PC-9 (cell line): ENCODE results near the gene HK3. TPM values are rescaled to one million over a fixed set of nuclear protein-coding genes. Genes with fewer than 3 reads are reported as not detected.

Experiments
- BruUV-seq: library from RNA; stranded (reverse); fragments of 400-500 nt; replicated peaks from 2 replicates; lab custom pipeline; 2021; lab: Mats Ljungman, UMichigan
- CTCF ChIA-PET: fragments of 300-600 bp; sonication (Branson Sonifier 250); formaldehyde crosslinking; loops from one replicate; lab custom pipeline; 2022; ENCODE audit warnings: antibody characterized with exemption; lab: Charles Lee
- POLR2A ChIA-PET: fragments of 300-600 bp; sonication (Branson Sonifier 250); formaldehyde crosslinking; loops from one replicate; lab custom pipeline; 2022; ENCODE audit warnings: antibody characterized with exemption; ENCODE audit not compliant: unreplicated experiment; lab: Charles Lee
- DNase-seq, 2 experiments: peaks; one replicate each; pipeline versions ENCODE4 v3.0.0 to v3.0.0-alpha.2; 2015 to 2022; ENCODE audit warnings: mixed read lengths in 1 of 2
- H2AFZ ChIP-seq: fragments of 200-600 bp; sonication (generic); 2 replicates; pipeline ENCODE4 v1.8.1; 2017; ENCODE audit warnings: antibody characterized with exemption
- H3F3A ChIP-seq: fragments of 200-600 bp; sonication (generic); 2 replicates; pipeline ENCODE4 v1.8.1; 2017; ENCODE audit warnings: antibody characterized with exemption, mild to moderate bottlenecking, low read depth; ENCODE audit not compliant: insufficient read depth
- H3K27ac ChIP-seq: fragments of 200-600 bp; sonication (generic); 2 replicates; pipeline ENCODE4 v1.6.1; 2016; ENCODE audit warnings: mixed run types
- H3K27me3 ChIP-seq: fragments of 200-600 bp; sonication (generic); 2 replicates; pipeline ENCODE4 v1.6.1; 2016; ENCODE audit warnings: low read depth, mixed run types; ENCODE audit not compliant: insufficient read depth
- H3K36me3 ChIP-seq: fragments of 200-600 bp; sonication (generic); 2 replicates; pipeline ENCODE4 v1.6.1; 2016; ENCODE audit warnings: low read depth, mixed run types
- H3K4me1 ChIP-seq: fragments of 200-600 bp; sonication (generic); replicated peaks from 2 replicates; pipeline ENCODE4 v1.6.1; 2016; ENCODE audit warnings: mixed run types; ENCODE audit not compliant: insufficient read depth
- H3K4me2 ChIP-seq: fragments of 200-600 bp; sonication (generic); 2 replicates; pipeline ENCODE4 v1.6.1; 2017; ENCODE audit warnings: mixed run types
- H3K4me3 ChIP-seq: fragments of 200-600 bp; sonication (generic); 2 replicates; pipeline ENCODE4 v1.6.1; 2016; ENCODE audit warnings: mixed run types
- H3K79me2 ChIP-seq: fragments of 200-600 bp; sonication (generic); 2 replicates; pipeline ENCODE4 v1.6.1; 2017; ENCODE audit warnings: low read depth, mixed run types
- H3K9me2 ChIP-seq: fragments of 200-600 bp; sonication (generic); 2 replicates; pipeline ENCODE4 v1.8.1; 2017; ENCODE audit warnings: mild to moderate bottlenecking; ENCODE audit not compliant: insufficient read depth
- H3K9me3 ChIP-seq: fragments of 200-600 bp; sonication (generic); 2 replicates; pipeline ENCODE4 v1.8.1; 2016; ENCODE audit warnings: low read depth; ENCODE audit not compliant: insufficient read depth
- H4K20me1 ChIP-seq: fragments of 200-600 bp; sonication (generic); 2 replicates; pipeline ENCODE4 v1.8.1; 2017; ENCODE audit not compliant: insufficient read depth
- CTCF ChIP-seq: fragments of 200-600 bp; sonication (generic); conservative IDR thresholded peaks from 2 replicates; pipeline ENCODE4 v1.6.1; 2017; ENCODE audit warnings: mixed run types, antibody characterized with exemption, mild to moderate bottlenecking, moderate library complexity
- EZH2 ChIP-seq: fragments of 200-600 bp; sonication (generic); IDR thresholded peaks from 2 replicates; pipeline ENCODE4 v1.8.0; 2017; ENCODE audit warnings: antibody characterized with exemption, low read depth
- intact Hi-C: fragments of 100-400 bp; cut with micrococcal nuclease; formaldehyde crosslinking; loops from one replicate; pipeline ENCODE4 v1.10.0; 2022; ENCODE audit not compliant: unreplicated experiment
- total RNA-seq: library from RNA; stranded (reverse); gene quantifications from 2 replicates; pipeline ENCODE4 v1.2.3, GENCODE V29; 2021

Gene HK3
- total RNA-seq, 1 experiment from 2014 or later, result not detected

GRCh38 chr5:176856746-176857145, 42.4 kb downstream of the HK3 start:
- Histone ChIP-seq H3F3A (no peaks in the 10 kb centered on the region), H3K27ac (no peak overlapping the region), H4K20me1 (no peaks in the 10 kb centered on the region), H3K4me1 (no peaks in the 10 kb centered on the region), H3K36me3 (no peaks in the 10 kb centered on the region), H3K79me2 (no peaks in the 10 kb centered on the region), H3K27me3 (no peaks in the 10 kb centered on the region), H3K4me2 (no peak overlapping the region), H2AFZ (no peak overlapping the region), H3K9me2 (no peaks in the 10 kb centered on the region), H3K9me3 (no peaks in the 10 kb centered on the region), H3K4me3 (no peak overlapping the region)
- BruUV-seq, result no TSS peak
- no peak for DNase-seq
- ChIA-PET POLR2A (no interaction called here), CTCF (no interaction called here)
- TF ChIP-seq EZH2 (no peak), CTCF (no peak)
- intact Hi-C loops, result no loop called here

- Histone ChIP-seq H3F3A (no peaks in the 10 kb centered on the region), H3K27me3 (no peaks in the 10 kb centered on the region), H3K4me1 (no peaks in the 10 kb centered on the region), H3K4me2 (no peak overlapping the region), H2AFZ (no peak overlapping the region), H4K20me1 (no peaks in the 10 kb centered on the region), H3K79me2 (no peaks in the 10 kb centered on the region), H3K27ac (no peak overlapping the region), H3K4me3 (no peak overlapping the region), H3K9me3 (no peaks in the 10 kb centered on the region), H3K36me3 (no peaks in the 10 kb centered on the region), H3K9me2 (no peaks in the 10 kb centered on the region)
- DNase-seq, result no peak
- POLR2A ChIA-PET, result no interaction called here
- intact Hi-C loops, result no loop called here
- CTCF ChIA-PET, result no interaction called here
- TF ChIP-seq CTCF (no peak), EZH2 (no peak)
- no TSS peak for BruUV-seq
These were observed 43.5 kb downstream of the HK3 start for GRCh38 chr5:176855598-176855997.

- Histone ChIP-seq H3K27me3 (no peaks in the 10 kb centered on the region), H3K27ac (no peak overlapping the region), H3F3A (no peaks in the 10 kb centered on the region), H2AFZ (no peak overlapping the region), H3K4me1 (no peaks in the 10 kb centered on the region), H3K4me3 (no peak overlapping the region), H3K79me2 (no peaks in the 10 kb centered on the region), H3K9me3 (no peaks in the 10 kb centered on the region), H3K36me3 (no peaks in the 10 kb centered on the region), H4K20me1 (no peaks in the 10 kb centered on the region), H3K9me2 (no peaks in the 10 kb centered on the region), H3K4me2 (no peak overlapping the region)
- no peak for TF ChIP-seq EZH2
- no peak for TF ChIP-seq CTCF
- ChIA-PET POLR2A (no interaction called here), CTCF (no interaction called here)
- DNase-seq, result no peak
- no TSS peak for BruUV-seq
- intact Hi-C loops, result no loop called here
These were observed 45.0 kb downstream of the HK3 start for GRCh38 chr5:176854164-176854563.
